Measurements from ENCODE around the gene KCNH1. TPM values are rescaled to one million over a fixed set of nuclear protein-coding genes. Genes with fewer than 3 reads are reported as not detected.

The KCNH1 gene
- total RNA-seq, 1 donor from 2014 or later = not detected

GRCh38 chr1:210686841-210687240, 447.1 kb downstream of the KCNH1 start:
- DNase-seq = no peak
- Histone ChIP-seq H3K4me3 (no peak overlapping the region), H3K4me1 (no peaks in the 10 kb centered on the region), H3K27me3 (ENCODE audit: low read depth) (no peaks in the 10 kb centered on the region), H3K9me3 (replicated peaks) (no peaks in the 10 kb centered on the region), H3K36me3 (no peaks in the 10 kb centered on the region), H3K27ac (replicated peaks) (no peak overlapping the region)
- TF ChIP-seq CTCF (IDR thresholded peaks at IDR 0.05; ENCODE audit: borderline replicate concordance) = no peak
- intact Hi-C loops (cut with micrococcal nuclease) = no loop called here

- no peak for DNase-seq
- intact Hi-C loops (cut with micrococcal nuclease) = no loop called here
- no peak for TF ChIP-seq CTCF (IDR thresholded peaks at IDR 0.05; ENCODE audit: borderline replicate concordance)
- H3K27me3 ChIP-seq (ENCODE audit: low read depth) = no peaks in the 10 kb centered on the region
- no peaks in the 10 kb centered on the region for H3K36me3 ChIP-seq
- H3K9me3 ChIP-seq (replicated peaks) = no peaks in the 10 kb centered on the region
- H3K4me3 ChIP-seq = no peak overlapping the region
- no peaks in the 10 kb centered on the region for H3K4me1 ChIP-seq
- no peak overlapping the region for H3K27ac ChIP-seq (replicated peaks)
Observed at GRCh38 chr1:210685295-210685650, 448.7 kb downstream of the KCNH1 start.

- no peak for TF ChIP-seq CTCF (IDR thresholded peaks at IDR 0.05; ENCODE audit: borderline replicate concordance)
- Histone ChIP-seq H3K4me1 (no peaks in the 10 kb centered on the region), H3K9me3 (replicated peaks) (no peaks in the 10 kb centered on the region), H3K36me3 (no peaks in the 10 kb centered on the region), H3K27ac (replicated peaks) (no peak overlapping the region), H3K27me3 (ENCODE audit: low read depth) (no peaks in the 10 kb centered on the region), H3K4me3 (no peak overlapping the region)
- no peak for DNase-seq
- intact Hi-C loops (cut with micrococcal nuclease) = no loop called here
Observed at GRCh38 chr1:210684466-210685294, 449.3 kb downstream of the KCNH1 start.

- H3K27ac ChIP-seq (replicated peaks) = no peak overlapping the region
- intact Hi-C loops (cut with micrococcal nuclease) = no loop called here
- H3K9me3 ChIP-seq (replicated peaks) = no peaks in the 10 kb centered on the region
- no peaks in the 10 kb centered on the region for H3K36me3 ChIP-seq
- H3K4me3 ChIP-seq = no peak overlapping the region
- H3K27me3 ChIP-seq (ENCODE audit: low read depth) = no peaks in the 10 kb centered on the region
- H3K4me1 ChIP-seq = no peaks in the 10 kb centered on the region
- no peak for TF ChIP-seq CTCF (IDR thresholded peaks at IDR 0.05; ENCODE audit: borderline replicate concordance)
- DNase-seq = no peak
Observed at GRCh38 chr1:210683403-210684047, 450.4 kb downstream of the KCNH1 start.

GRCh38 chr1:210681158-210681557, 452.8 kb downstream of the KCNH1 start:
- no peak overlapping the region for H3K27ac ChIP-seq (replicated peaks)
- intact Hi-C loops (cut with micrococcal nuclease) = no loop called here
- TF ChIP-seq CTCF (IDR thresholded peaks at IDR 0.05; ENCODE audit: borderline replicate concordance) = no peak

More at GRCh38 chr1:210681158-210681557, 452.8 kb downstream of the KCNH1 start:
- H3K4me1 ChIP-seq = no peaks in the 10 kb centered on the region
- H3K9me3 ChIP-seq (replicated peaks) = no peaks in the 10 kb centered on the region
- DNase-seq = no peak
- no peaks in the 10 kb centered on the region for H3K36me3 ChIP-seq
- no peaks in the 10 kb centered on the region for H3K27me3 ChIP-seq (ENCODE audit: low read depth)
- H3K4me3 ChIP-seq = no peak overlapping the region

All from left ventricle myocardium inferior (tissue), 1 donor.